LNCaP clone FGC (cell line): ENCODE results near the gene KRTAP10-6.
"Not testable (repeated sequence)": the region's sequence is repeated elsewhere in the genome, so short reads cannot be mapped to it uniquely, and the experiment has no call there.

ENCODE experiments used
- DNase-seq: peaks from one replicate; pipeline ENCODE4 v3.0.0-alpha.2; 2011; ENCODE audit warnings: low read depth
- H3K4me3 ChIP-seq: 2 replicates; pipeline ENCODE4 v1.5.1; 2011; ENCODE audit warnings: mild to moderate bottlenecking, low read depth, low read length, control low read depth
- TF ChIP-seq, protein P1 (sequence below): IDR thresholded peaks from 2 replicates; pipeline ENCODE4 v1.5.1; 2012; ENCODE audit warnings: mild to moderate bottlenecking; ENCODE audit not compliant: control insufficient read depth, insufficient read depth; ENCODE audit errors: extremely low read depth

Gene KRTAP10-6

DNA sequence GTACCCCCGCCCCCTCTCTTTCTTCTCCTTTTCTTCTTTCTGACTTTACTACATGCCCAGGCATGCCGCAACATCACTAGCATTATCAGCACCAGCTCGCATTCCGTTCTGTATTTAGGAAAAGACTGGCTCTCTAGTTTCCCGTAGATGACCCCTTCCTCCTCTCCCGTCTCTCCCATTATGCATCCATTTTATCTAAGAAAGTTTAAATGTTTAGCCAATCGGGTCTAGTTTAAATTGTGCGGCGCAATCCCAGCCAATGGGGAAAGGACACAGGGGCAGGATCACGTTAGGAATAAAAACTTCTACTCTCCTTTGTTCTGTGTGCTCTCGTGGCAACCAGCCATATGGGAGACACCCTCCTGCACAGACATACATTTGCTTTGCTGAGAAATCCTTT is 5.8 kb upstream of the KRTAP10-6 start:
- H3K4me3 ChIP-seq = no peak overlapping the region
- TF ChIP-seq, protein P1, sequence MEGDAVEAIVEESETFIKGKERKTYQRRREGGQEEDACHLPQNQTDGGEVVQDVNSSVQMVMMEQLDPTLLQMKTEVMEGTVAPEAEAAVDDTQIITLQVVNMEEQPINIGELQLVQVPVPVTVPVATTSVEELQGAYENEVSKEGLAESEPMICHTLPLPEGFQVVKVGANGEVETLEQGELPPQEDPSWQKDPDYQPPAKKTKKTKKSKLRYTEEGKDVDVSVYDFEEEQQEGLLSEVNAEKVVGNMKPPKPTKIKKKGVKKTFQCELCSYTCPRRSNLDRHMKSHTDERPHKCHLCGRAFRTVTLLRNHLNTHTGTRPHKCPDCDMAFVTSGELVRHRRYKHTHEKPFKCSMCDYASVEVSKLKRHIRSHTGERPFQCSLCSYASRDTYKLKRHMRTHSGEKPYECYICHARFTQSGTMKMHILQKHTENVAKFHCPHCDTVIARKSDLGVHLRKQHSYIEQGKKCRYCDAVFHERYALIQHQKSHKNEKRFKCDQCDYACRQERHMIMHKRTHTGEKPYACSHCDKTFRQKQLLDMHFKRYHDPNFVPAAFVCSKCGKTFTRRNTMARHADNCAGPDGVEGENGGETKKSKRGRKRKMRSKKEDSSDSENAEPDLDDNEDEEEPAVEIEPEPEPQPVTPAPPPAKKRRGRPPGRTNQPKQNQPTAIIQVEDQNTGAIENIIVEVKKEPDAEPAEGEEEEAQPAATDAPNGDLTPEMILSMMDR = no peak
- no peak for DNase-seq

GRCh38 chr21:44596068-44596725 is 3.9 kb upstream of the KRTAP10-6 start:
- TF ChIP-seq, protein P1 = no peak
- no peak overlapping the region for H3K4me3 ChIP-seq
- no peak for DNase-seq

- DNase-seq = no peak
- no peak overlapping the region for H3K4me3 ChIP-seq
- TF ChIP-seq, protein P1 = no peak
These were observed 3.2 kb upstream of the KRTAP10-6 start for GRCh38 chr21:44595524-44595923.

DNA sequence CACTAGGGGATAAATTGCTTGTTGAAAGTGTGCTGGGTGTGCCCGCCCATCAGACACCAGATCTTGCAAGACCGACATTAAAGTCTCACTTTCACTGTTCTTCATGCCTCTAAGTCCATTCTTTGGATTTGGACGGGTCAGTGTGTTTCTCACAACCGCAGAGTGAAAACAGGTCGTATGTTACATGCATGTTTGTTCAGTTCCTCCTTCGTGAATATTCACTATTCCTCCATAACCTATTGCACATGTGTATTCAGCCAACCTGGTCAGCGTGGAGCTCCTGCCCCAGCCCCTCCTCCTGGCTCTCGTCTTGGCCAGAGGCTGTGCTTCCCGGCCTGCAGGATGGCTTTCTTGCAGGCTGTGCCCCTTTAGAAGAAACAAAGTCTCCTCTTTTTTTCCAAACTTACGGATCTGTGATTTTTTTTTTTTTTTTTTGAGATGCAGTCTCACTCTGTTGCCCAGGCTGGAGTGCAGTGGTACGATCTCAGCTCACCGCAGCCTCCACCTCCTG is 2.2 kb upstream of the KRTAP10-6 start:
- DNase-seq = no peak
- H3K4me3 ChIP-seq = no peak overlapping the region
- TF ChIP-seq, protein P1 = no peak

- DNase-seq = no peak
- H3K4me3 ChIP-seq = no peak overlapping the region
- TF ChIP-seq, protein P1 = no peak
These were observed 1.5 kb upstream of the KRTAP10-6 start for GRCh38 chr21:44593598-44594405.

GRCh38 chr21:44591801-44592130 is 539 bp downstream of the KRTAP10-6 start:
- not testable (repeated sequence) for DNase-seq, H3K4me3 ChIP-seq

DNA sequence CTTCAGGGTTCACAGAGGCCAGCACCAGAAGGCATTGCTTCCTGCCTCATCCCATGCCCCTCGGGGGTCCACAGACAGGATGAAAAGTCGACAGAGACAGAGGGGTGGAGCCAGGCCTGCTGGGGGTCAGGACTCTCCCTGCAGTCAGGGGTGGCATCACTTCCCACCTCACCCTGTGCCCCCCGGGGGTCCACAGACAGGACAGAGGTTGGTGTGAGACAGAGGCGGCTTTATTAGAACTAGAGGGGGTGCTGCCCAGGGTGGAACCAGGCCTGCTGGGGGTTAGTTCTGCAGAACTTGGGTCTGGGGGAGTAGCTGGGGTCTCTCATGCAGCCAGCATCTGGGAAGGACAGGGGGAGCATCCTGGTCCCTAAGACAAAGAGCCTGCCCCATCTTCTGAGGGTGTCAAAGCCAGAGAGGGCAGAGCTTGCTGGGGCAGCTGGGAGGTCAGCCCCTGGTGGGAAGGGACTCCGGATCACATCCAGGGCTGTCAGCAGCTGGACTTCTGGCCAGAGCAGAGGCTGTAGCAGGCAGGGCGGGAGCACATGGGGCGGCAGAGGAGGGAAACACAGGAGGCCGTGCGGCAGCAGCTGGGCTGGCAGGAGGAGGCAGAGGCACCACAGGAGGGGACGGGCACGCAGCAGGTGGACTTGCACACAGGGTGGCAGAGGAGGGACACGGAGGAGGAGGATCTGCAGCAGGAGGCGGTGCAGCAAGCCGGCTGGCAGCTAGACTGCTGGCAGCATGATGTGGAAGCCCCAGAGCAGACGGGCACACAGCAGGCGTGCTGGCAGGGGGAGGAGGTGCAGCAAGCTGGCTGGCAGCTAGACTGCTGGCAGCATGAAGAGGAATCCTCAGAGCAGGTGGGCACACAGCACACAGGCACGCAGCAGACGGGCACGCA is 1.2 kb downstream of the KRTAP10-6 start:
- not testable (repeated sequence) for DNase-seq

More for the DNA sequence above, 1.2 kb downstream of the KRTAP10-6 start:
- H3K4me3 ChIP-seq = not testable (repeated sequence)
